HepG2 (cell line): ENCODE data around the gene SNRPD1. TPM values are rescaled to one million over a fixed set of nuclear protein-coding genes. Genes with fewer than 3 reads are reported as not detected.

Experiments
- FOXP4 ChIP-seq: sonication (generic); formaldehyde crosslinking; IDR thresholded peaks from 2 replicates; pipeline ENCODE4 v1.4.0; 2020; ENCODE audit warnings: missing genetic modification reagents
- HIVEP1 ChIP-seq: sonication (generic); formaldehyde crosslinking; IDR thresholded peaks from 2 replicates; pipeline ENCODE4 v1.4.0; 2020; ENCODE audit warnings: mild to moderate bottlenecking, missing genetic modification reagents
- MLXIP ChIP-seq: sonication (generic); formaldehyde crosslinking; IDR thresholded peaks from 2 replicates; pipeline ENCODE4 v1.9.0; 2021; ENCODE audit warnings: missing genetic modification reagents, borderline replicate concordance
- PCBP2 ChIP-seq: fragments of 200-400 bp; formaldehyde crosslinking; optimal IDR thresholded peaks from 2 replicates; pipeline ENCODE3; 2018; ENCODE audit warnings: low read length, low read depth; ENCODE audit not compliant: poor library complexity, severe bottlenecking
- RBFOX2 ChIP-seq: fragments of 200-400 bp; formaldehyde crosslinking; IDR thresholded peaks from 2 replicates; pipeline ENCODE4 v1.6.1; 2017; ENCODE audit warnings: low read depth, mild to moderate bottlenecking, low read length
- SMAD9 ChIP-seq: sonication (generic); formaldehyde crosslinking; IDR thresholded peaks from 2 replicates; pipeline ENCODE4 v1.5.1; 2020; ENCODE audit warnings: mild to moderate bottlenecking, missing genetic modification reagents
- SNAPC4 ChIP-seq: sonication (generic); formaldehyde crosslinking; IDR thresholded peaks from 2 replicates; pipeline ENCODE4 v1.4.0; 2020; ENCODE audit warnings: mild to moderate bottlenecking, missing genetic modification reagents
- ZMYM2 ChIP-seq: sonication (generic); formaldehyde crosslinking; IDR thresholded peaks from 2 replicates; pipeline ENCODE4 v1.8.0; 2022; ENCODE audit warnings: mild to moderate bottlenecking, missing genetic modification reagents
- ZNF567 ChIP-seq: sonication (generic); formaldehyde crosslinking; IDR thresholded peaks from 2 replicates; pipeline ENCODE4 v1.8.1; 2023; ENCODE audit warnings: mild to moderate bottlenecking, missing genetic modification reagents, borderline replicate concordance
- ZSCAN29 ChIP-seq: sonication (generic); formaldehyde crosslinking; conservative IDR thresholded peaks from 2 replicates; pipeline ENCODE4 v1.4.0; 2020; ENCODE audit warnings: mild to moderate bottlenecking, missing genetic modification reagents
- ZUFSP ChIP-seq: sonication (generic); formaldehyde crosslinking; IDR thresholded peaks from 2 replicates; pipeline ENCODE4 v1.9.0; 2021; ENCODE audit warnings: missing genetic modification reagents, mild to moderate bottlenecking, borderline replicate concordance
- ZXDC ChIP-seq: sonication (generic); formaldehyde crosslinking; IDR thresholded peaks from 2 replicates; pipeline ENCODE4 v1.5.0; 2020; ENCODE audit warnings: mild to moderate bottlenecking, missing genetic modification reagents
- polyA plus RNA-seq, 8 experiments: library from polyadenylated mRNA; depleted of rRNA in 3 of 8; stranded (reverse) in 7 of 8; unstranded in 1 of 8; fragments of >200 nt; fragmentation: Illumina TruSeq in 4 of 8; extraction: Trizol in 4 of 8; gene quantifications; 2 replicates each; pipeline versions ENCODE4 v1.2.1 to v1.2.3, GENCODE V29; 2011 to 2016; ENCODE audit warnings: low read depth in 4 of 8, missing spikeins in 1 of 8, mixed read lengths in 1 of 8; ENCODE audit not compliant: insufficient read depth in 1 of 8
- total RNA-seq, 5 experiments: library from RNA; depleted of rRNA; stranded (reverse); fragments of >200 nt; fragmentation: Illumina TruSeq; extraction: Trizol; gene quantifications; 2 replicates each; pipeline ENCODE4 v1.2.3, GENCODE V29; 2016; ENCODE audit warnings: low read depth in 1 of 5

The SNRPD1 gene
- total and polyA plus RNA-seq, 2 of the 13 experiments (the other 11 are each of a cell fraction or from before 2014, with no cell fraction given): 22.7 to 275 TPM

DNA sequence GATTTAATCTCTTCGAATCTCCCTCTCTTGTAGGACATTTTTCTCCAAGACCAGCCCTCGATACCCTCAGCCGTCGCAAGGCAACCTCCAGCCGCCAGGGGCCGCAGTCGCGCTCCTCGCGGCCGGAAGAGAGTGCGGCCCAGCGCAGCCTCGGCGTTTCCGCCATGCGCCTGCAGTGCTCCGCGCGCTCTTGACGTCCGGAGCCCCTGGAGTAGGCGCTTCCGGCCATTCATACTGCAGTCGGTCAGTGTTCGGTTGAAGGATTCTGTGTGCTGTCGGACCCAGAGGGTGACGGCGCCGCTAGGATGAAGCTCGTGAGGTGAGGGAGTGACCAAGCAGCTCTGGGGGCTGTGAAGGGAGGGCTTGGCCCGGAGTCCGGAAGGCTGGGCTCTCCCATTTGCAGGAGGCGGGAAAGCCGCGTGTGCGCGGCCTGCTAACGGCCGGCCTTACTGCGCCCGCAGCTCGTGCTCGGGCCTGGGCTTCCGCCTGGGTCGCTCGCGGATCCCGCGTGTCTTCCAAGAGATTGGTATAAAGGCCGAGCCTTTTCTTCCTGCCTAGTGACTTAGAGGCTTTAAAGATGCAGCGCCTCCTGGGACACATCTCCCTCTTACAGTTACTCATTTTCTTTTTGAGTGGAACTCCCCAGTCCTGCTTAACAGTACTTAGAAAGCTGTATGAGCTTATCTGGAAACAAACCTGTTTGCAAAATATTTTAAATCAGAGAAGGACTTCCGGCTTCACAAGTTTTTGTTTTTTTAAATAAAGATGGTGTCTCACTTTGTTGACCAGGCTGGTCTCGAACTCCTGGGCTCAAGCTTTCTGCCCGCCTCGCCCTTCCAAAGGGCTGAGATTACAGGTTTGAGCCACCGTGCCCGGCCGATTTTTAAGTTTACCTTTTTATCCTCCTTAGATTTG lies at the start of gene SNRPD1 (continued):
- TF ChIP-seq ZSCAN29 (CRISPR knock-in tag) (peak; percentile 22; the same call in 1 of the 2 replicates), FOXP4 (CRISPR knock-in tag) (peak; percentile 75; the same call in 1 of the 2 replicates), PCBP2 (no peak), ZUFSP (CRISPR knock-in tag) (no peak), ZXDC (CRISPR knock-in tag) (no peak; the same call in 1 of the 2 replicates), ZNF567 (CRISPR knock-in tag) (peak; percentile 94), ZMYM2 (peak; percentile 79; the same call in 1 of the 2 replicates), HIVEP1 (CRISPR knock-in tag) (peak; percentile 91), SMAD9 (peak; percentile 92), MLXIP (CRISPR knock-in tag) (peak; percentile 86), SNAPC4 (CRISPR knock-in tag) (peak; percentile 84; the same call in 1 of the 2 replicates), RBFOX2 (peak; percentile 95)
